ENCODE measurements around the gene ZBED2. TPM values are rescaled to one million over a fixed set of nuclear protein-coding genes. Genes with fewer than 3 reads are reported as not detected.

ZBED2 gene
- total and polyA plus RNA-seq, 2 of the 8 experiments (the other 6 are each of a cell fraction or from before 2014, with no cell fraction given) = not detected

DNA sequence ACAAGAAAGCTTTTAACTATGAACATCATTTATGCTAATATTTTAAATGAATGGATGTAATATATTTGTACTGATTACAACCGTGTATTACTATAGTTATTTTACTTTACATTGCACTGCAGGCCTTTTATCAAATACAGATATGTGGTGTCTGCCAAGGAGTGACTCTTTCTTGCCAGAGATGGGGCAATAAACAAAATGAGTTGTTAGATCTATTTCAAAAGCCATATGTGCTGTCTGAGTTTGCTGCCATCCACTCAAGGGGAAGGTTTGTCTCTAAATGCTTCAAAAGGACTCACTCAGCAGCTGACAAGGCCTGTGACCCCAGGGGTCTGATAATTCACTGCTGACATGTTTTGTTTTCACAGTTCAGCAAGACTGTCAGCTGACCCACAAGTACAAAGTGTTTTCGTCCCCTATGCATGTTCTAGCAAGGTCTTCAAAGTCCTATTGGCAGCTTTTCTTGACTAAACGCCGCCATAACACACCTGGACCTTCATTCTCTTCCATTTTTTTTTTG lies 41.3 kb upstream of the ZBED2 start (continued):
- TF ChIP-seq SIX5 (IDR thresholded peaks at IDR 0.05; ENCODE audit: low read depth, low read length) (no peak), EZH2 (IDR thresholded peaks at IDR 0.05; ENCODE audit: low read depth, low read length, severe bottlenecking) (no peak), CTBP2 (IDR thresholded peaks at IDR 0.05; ENCODE audit: borderline replicate concordance, insufficient read depth, insufficient read length, low read length) (no peak), TCF12 (IDR thresholded peaks at IDR 0.05; ENCODE audit: low read depth, low read length) (no peak), POU5F1 (IDR thresholded peaks at IDR 0.05; ENCODE audit: low read depth, low read length) (no peak), JUN (IDR thresholded peaks at IDR 0.05; ENCODE audit: low read depth, low read length) (no peak)

Data from H1 (cell line).